Right ventricle myocardium superior (tissue), 1 donor: Measurements from ENCODE around the gene FUCA2. TPM values are rescaled to one million over a fixed set of nuclear protein-coding genes. Genes with fewer than 3 reads are reported as not detected.

Source experiments
- ATAC-seq: fragments of 200-7000 bp; cut with Tn5 transposase; one replicate; pipeline ENCODE4 v1.9.1; 2020; ENCODE audit warnings: mild to moderate bottlenecking; ENCODE audit not compliant: poor library complexity
- DNase-seq: peaks from one replicate; pipeline ENCODE4 v3.0.0-alpha.2; 2020
- intact Hi-C: fragments of 100-400 bp; cut with DNase I; formaldehyde crosslinking; loops from one replicate; pipeline ENCODE4 v1.11.2; 2022
- long read RNA-seq: library from polyadenylated mRNA; unstranded; transcript quantifications from one replicate; pipeline ENCODE4 v2.0.0, GENCODE V29; 2021
- total RNA-seq: library from RNA; stranded (reverse); fragmentation: NEBNext Ultra II Directional; extraction: Animal tissue kit (Norgen Biotek cat#: 25700); gene quantifications from one replicate; pipeline ENCODE4 v1.2.1, GENCODE V29; 2021
- donor health status: DM: no; HTN: yes; CAD: no; lungs with severe emphysema.

FUCA2 gene, protein sequence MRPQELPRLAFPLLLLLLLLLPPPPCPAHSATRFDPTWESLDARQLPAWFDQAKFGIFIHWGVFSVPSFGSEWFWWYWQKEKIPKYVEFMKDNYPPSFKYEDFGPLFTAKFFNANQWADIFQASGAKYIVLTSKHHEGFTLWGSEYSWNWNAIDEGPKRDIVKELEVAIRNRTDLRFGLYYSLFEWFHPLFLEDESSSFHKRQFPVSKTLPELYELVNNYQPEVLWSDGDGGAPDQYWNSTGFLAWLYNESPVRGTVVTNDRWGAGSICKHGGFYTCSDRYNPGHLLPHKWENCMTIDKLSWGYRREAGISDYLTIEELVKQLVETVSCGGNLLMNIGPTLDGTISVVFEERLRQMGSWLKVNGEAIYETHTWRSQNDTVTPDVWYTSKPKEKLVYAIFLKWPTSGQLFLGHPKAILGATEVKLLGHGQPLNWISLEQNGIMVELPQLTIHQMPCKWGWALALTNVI
- total RNA-seq: 38.8 TPM
- long read RNA-seq, transcript FUCA2-201 (7 exons, 2,356 nt): major isoform, 83 of 104 reads
- long read RNA-seq, partial matches to known transcripts: 2 of 104 reads
- long read RNA-seq, other reads (novel, unspliced or antisense): 19 of 104 reads

- intact Hi-C loops: no loop called here
- ATAC-seq (peak; percentile 89), DNase-seq (peak; percentile 96)
These were observed at the start of gene FUCA2 for GRCh38 chr6:143510991-143511891. Gene FUCA2, minus strand, starts transcription at chr6:143511720. Its CDS starts 86 bp downstream, at chr6:143511634.

DNA sequence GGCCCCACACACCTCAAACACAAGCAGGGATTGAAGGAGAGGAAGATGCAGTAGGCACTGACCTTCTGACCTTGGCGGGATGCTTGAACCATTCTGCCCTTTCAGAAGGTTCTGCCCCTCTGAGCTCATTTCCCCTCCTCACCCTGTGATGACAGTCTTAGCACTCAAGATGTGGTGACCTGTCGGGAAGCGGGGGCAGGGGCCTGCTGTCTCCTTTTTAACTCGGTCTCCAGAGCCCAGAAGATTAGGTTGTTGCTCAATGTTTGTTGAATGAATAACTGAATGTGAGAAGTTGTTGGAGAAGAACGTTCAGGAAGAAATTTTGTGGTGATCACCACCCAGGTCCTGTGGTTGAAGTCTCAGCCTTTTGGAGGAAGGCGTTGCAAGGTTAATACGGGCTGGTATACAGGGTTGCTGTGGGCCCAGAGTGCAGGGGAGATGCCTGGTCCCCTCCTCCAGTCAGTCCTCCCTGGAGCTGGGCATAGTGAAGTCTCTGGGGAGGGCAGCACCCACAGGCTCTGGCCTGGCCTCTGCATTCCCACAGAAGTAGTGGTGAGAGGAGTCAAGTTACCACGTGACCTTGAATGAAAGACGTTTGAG, 49.7 kb upstream of the FUCA2 start:
- no peak for DNase-seq
- ATAC-seq: no peak
- intact Hi-C loops: no loop called here

DNA sequence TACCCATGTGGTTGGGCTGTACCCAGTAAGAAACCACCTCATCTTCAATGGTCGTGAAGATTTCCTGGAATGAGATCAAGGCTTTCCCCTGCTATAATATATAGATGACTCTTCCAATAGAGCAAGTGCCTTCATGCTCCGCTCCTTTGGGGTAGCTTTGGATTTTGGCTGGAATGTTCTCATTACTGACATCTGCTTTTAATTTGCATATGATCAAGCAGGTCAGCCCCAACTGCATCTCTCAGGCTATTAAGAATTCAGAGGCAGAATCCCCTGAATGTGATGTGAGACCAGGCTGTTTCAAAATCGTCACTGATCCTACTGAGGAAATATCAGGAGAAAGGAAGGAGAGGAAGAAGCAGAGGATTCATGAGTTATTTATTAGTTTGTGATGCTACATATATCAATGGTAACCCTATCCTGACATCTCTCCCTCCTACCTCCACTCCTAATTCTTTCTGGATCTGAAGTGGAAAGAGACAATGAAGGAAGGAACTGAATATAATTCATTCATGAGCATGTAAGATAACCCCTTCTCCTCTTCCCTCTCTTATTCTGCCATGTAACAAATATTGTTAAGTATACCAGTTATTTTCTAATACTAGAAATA, 47.6 kb upstream of the FUCA2 start:
- ATAC-seq: no peak
- intact Hi-C loops: no loop called here
- DNase-seq: no peak

DNA sequence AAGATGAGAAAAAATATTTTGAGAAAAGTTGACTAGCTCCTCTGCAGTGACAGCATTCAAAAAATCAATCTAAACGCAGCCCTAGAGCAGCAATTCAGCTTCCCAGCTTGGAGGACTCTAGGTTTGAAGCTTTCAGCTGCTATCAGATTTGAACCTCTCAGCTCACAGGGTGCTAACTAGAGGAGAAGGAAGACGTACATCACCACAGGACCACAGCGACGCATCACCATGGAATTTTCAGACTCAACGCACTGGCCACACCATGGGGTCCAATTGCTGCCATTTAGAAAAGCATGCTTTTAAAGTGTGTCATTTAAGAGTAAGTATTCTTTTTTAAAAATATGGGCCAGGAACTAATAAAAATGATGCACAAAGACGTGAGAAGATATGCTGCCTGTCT, 45.0 kb upstream of the FUCA2 start:
- ATAC-seq (no peak), DNase-seq (no peak)
- intact Hi-C loops: no loop called here

- DNase-seq: no peak
- ATAC-seq: no peak
- intact Hi-C loops: no loop called here
These were observed 44.1 kb upstream of the FUCA2 start for GRCh38 chr6:143555582-143555981.

DNA sequence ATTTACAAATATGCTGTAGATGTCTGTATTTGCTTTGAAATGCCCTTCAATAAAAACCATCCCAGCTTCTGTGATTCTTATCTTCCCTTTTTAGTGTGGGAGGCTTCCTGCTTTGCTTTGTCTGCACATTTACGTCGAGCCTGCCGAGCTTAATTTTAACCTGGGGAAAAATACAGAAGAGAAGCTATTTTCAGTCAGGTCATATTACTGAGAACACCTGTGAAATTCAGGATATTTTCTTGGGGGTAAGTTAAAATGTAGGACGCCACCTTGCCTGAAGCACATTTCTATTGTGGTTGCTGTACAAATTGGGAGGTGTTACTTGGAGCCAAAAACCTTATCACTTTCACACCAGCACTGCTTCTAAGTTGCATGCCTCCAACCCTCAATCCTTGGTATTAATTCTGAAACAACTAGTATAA, 43.6 kb upstream of the FUCA2 start:
- intact Hi-C loops: no loop called here
- DNase-seq (no peak), ATAC-seq (peak; percentile 48)

DNA sequence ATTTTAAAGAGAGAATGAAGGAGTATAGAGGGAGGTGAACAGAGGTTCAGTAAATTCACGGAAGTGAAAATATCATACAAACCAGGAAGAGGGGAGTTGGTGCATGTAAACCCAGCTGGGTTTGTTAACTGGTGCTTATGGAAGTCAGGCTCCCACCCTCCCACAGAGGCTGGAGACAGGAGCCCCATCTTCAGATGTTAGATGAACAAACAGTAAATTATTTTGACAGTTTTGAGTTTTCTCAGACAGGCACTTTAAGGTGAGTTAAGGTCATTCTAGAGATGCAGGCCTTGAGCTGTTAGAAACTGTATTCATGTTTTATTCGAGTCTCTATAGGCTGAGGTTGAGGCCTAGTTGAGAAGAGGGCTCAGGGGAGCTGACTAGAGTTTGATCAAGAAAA, 41.8 kb upstream of the FUCA2 start:
- DNase-seq: no peak

GRCh38 chr6:143549949-143550268, 38.4 kb upstream of the FUCA2 start:
- no peak for DNase-seq
- no peak for ATAC-seq
- intact Hi-C loops: no loop called here

More for the DNA sequence above, 41.8 kb upstream of the FUCA2 start:
- intact Hi-C loops: no loop called here
- ATAC-seq: no peak

DNA sequence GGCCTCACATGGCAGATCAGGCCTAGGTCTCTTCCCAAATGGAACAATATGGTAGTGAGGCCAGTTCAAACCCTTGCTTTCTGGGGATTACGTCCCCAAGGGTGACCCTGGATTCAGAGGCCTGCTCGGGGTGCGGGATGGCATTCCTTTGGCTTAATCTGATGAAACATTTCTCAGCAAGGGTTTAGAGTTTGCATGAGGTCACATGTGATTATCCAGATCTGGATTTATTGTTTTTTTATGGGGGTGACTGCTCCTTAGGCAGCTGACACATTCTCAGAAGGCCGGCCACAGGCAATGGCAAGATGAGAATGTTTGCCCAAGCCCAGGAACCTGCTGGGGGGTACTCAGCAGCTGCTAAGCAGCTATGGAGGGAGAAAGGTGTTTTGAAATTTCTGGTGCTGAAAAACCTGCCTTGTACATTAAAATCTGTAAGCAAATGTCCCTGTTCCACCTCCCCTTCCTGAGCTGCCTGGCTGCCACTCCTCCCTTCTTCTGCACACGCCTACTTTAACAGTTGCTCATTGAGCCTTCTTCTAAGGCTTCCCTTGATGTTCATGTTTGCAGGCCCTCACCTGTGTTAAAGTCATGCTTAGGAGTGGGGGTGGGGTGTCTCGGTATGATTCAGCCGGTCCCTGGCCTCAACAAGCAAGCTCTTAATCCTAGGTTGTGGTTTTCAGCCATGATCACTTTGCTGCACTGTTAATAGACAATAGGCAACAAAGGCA, 37.9 kb upstream of the FUCA2 start:
- intact Hi-C loops: no loop called here
- no peak for DNase-seq
- ATAC-seq: no peak

- intact Hi-C loops: no loop called here
- no peak for ATAC-seq
- DNase-seq: no peak
These were observed 35.1 kb upstream of the FUCA2 start for GRCh38 chr6:143546599-143546998.

DNA sequence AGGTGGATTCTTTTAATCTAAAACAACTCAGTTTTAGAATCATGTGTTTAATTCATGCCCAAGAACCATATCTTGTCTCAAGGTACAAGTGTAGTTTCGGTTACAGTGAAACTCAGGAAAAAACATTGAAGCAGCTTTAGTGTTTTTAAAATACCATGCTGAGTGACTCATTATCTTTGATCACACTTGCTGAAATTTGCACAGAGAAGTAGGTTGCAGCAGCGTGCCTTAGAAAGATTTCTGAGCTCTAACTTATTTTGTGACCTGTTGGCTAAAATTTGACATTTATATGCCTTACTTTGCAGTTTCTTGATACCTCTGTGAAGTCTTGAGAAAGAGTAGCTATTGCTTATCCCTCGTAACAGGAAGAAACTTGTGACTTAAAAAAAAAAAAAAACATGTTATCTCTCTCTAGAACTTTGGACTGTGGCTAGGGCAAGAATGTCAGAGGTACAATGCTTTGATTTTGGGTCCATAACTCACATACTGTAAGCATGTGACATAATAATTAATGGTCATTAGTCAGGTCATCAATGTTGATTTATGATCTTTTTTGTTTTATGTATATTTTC, 34.5 kb upstream of the FUCA2 start:
- DNase-seq: no peak
- no peak for ATAC-seq
- intact Hi-C loops: no loop called here

DNA sequence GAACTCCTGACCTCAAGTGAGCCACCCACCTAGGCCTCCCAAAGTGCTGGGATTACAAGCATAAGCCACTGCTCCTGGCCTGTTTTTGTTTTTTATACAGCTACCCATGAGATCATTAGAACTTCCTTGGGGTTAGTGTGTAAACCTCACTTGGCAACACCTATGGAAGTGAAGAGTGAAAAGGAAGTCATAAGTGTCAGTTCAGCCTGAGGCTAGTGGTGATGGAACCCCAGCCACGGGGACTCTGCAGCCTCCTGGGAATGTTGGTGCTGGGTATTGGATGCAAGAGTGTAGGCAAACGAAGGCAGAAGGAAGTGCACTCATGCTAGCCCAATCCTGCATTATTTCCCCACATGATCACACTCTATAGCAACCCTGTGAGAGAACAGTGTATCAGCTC, 33.6 kb upstream of the FUCA2 start:
- no peak for ATAC-seq
- intact Hi-C loops: no loop called here
- DNase-seq: no peak

DNA sequence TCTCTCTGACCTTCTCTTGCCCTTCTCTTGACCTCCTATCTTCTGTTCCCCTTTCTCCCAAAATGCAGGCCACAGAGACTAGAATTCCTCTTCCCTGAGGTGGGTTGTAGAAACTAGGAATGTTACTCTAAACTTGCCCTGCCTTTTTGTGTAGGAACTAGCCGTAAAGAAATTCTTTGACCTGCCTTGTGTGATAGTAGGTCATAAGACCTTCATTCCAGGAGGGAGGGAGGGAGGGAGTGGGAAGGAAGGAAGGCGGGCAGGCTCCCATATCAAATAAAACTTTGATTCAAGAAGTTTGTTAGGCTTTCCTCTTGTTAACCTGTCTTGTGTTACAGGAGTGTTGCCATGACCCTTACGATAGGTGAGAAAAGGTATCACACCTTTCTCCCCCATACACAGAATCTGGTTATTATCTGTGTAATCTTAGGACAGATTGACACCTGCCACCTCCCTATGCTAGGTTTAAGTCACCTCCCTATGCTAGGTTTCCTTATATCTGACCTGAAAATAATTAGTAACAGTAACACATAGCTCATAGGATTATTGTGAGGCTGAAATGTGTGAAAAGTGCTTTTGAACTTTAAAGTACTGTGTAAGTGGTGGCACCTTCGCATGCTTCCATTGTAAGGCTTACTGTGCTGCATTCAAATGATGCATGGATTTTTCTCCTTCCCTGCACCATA, 32.6 kb upstream of the FUCA2 start:
- no peak for DNase-seq
- ATAC-seq: no peak
- intact Hi-C loops: no loop called here

DNA sequence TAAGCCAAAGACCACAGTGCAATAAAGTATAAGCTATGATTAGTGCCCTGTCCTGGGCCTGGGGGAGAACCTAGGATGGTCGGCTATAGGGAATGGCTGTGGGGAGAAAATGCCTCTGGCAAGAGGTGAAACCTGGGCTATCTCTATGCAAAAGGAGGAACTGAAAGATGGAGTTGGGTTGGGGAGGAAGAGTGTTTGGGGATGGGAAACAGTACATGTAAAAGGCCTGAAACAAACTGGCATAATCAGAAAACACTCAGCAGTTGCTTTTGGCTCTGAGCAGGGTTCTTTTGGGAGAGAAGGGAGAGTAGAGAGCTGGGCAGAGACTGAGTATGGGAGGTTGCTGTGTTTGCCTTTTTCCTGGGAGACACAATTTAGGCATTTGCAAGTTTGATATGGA, 31.9 kb upstream of the FUCA2 start:
- DNase-seq: no peak
- intact Hi-C loops: no loop called here
- no peak for ATAC-seq

DNA sequence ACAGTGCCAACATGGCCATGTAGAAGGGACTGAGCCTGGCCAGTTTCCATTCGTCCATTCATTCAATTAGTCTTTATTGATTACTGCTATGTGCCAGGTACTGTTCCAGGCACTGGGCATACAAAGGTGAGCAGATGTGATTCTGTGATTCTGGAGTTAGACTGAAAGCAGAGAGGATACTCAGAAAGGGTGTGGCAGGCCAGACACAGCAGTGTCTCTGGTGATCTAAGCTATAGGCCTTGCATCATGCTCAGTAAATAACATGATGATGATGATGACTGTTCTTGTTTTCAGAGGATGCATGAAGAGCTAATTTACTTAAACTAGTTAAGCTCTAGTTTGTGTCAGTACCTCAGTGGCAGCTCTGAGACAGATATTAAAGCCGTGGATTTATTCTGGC, 31.4 kb upstream of the FUCA2 start:
- DNase-seq (no peak), ATAC-seq (no peak)
- intact Hi-C loops: no loop called here

DNA sequence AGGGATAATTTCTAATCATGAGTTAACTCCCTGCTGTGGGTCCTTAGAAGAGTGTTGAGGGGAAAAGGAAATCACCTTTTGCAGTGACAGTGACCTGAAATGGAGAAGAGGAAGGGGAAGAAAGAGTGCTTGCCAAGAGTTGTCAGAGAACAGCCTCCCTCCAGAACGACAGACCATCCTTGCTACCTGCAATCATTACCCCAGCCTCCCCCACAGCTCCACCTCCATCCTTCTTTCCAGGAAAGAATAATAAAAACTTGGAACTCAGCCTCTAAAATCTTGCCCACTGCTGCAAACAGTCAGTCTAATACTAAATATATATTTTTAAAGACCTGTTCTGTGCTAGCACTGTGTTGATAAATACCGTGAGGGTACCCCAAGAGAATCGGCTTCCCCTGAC, 28.7 kb upstream of the FUCA2 start:
- ATAC-seq: no peak
- intact Hi-C loops: no loop called here
- no peak for DNase-seq

DNA sequence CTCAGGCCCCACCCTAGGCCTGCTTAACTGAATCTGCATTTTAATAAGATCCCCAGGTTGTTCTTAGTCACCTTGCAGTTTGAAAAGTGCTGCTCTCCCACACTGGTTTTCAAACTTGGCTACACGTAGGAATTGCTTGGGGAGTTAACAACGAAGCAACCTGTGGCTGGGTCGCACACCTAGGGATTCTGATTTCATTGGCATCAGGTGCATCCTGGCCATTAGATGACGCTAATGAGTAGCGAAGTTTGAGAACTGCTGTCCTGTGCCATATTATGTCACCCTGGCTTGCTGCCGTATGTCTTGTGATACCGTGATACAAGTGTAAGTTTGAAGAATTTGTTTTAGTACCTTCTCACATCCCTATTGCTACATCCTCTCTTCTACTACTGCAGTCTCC, 28.2 kb upstream of the FUCA2 start:
- ATAC-seq: no peak
- intact Hi-C loops: no loop called here

More for the DNA sequence above, 28.2 kb upstream of the FUCA2 start:
- DNase-seq: no peak
